Suprapubic skin (tissue), 4 donors: ENCODE results near the gene APLP2. TPM values are rescaled to one million over a fixed set of nuclear protein-coding genes. Genes with fewer than 3 reads are reported as not detected.

ENCODE experiments used
- DNase-seq, 2 donors: peaks; one replicate each; pipeline ENCODE4 v3.0.0-alpha.2; 2019; ENCODE audit warnings: low spot score in 2 of 2
- H3K27ac ChIP-seq: fragments of 200-600 bp; sonication (generic); one replicate; pipeline ENCODE4 v1.5.1; 2019
- H3K27me3 ChIP-seq: fragments of 200-600 bp; sonication (generic); one replicate; pipeline ENCODE4 v1.5.1; 2019
- H3K36me3 ChIP-seq: fragments of 200-600 bp; sonication (generic); one replicate; pipeline ENCODE4 v1.5.1; 2019
- H3K4me1 ChIP-seq: fragments of 200-600 bp; sonication (generic); one replicate; pipeline ENCODE4 v1.5.1; 2019
- H3K4me3 ChIP-seq: fragments of 200-600 bp; sonication (generic); one replicate; pipeline ENCODE4 v1.5.1; 2019; ENCODE audit warnings: mild to moderate bottlenecking
- H3K9me3 ChIP-seq: fragments of 200-600 bp; sonication (generic); one replicate; pipeline ENCODE4 v1.5.1; 2019
- CTCF ChIP-seq, 2 donors: fragments of 200-600 bp in 1 of 2; fragments of 450-650 bp in 1 of 2; sonication (generic) in 1 of 2; IDR thresholded peaks; one replicate each; pipeline ENCODE4 v1.5.1; 2016 to 2019; ENCODE audit warnings: antibody characterized with exemption in 2 of 2, mild to moderate bottlenecking in 1 of 2, moderate library complexity in 1 of 2
- EP300 ChIP-seq: sonication (generic); formaldehyde crosslinking; IDR thresholded peaks from one replicate; pipeline ENCODE4 v1.6.1; 2017; ENCODE audit warnings: antibody characterized with exemption
- POLR2A ChIP-seq, 2 donors: fragments of 450-650 bp; IDR thresholded peaks; one replicate each; pipeline ENCODE4 v1.6.1; 2017; ENCODE audit warnings: antibody characterized with exemption in 2 of 2, mild to moderate bottlenecking in 2 of 2, moderate library complexity in 2 of 2
- POLR2AphosphoS5 ChIP-seq, 3 donors: sonication (generic); formaldehyde crosslinking; IDR thresholded peaks; one replicate each; pipeline ENCODE4 v1.6.1; 2017; ENCODE audit warnings: antibody characterized with exemption in 3 of 3
- WGBS: methylation state at CpG from one replicate; pipeline ENCODE4 v1.1.5; 2018; 5-methylcytosine and 5-hydroxymethylcytosine counted together
- total RNA-seq, 4 donors: library from RNA; depleted of rRNA; stranded (reverse); fragments of >200 nt; gene quantifications; one replicate each; pipeline ENCODE4 v1.1.0, GENCODE V29; 2016

Gene APLP2
- total RNA-seq, 4 donors from 2014 or later, result 150 to 237 (median 174) TPM

- 87% methylated on average over 2 of the region's 2 CpGs for WGBS
- H3K27ac ChIP-seq, result no peak overlapping the region
- DNase-seq, result no peak
- H3K27me3 ChIP-seq, result no peaks in the 10 kb centered on the region
- TF ChIP-seq POLR2A (IDR thresholded peaks at IDR 0.05), result no peak
- TF ChIP-seq CTCF (IDR thresholded peaks at IDR 0.05), result no peak
- no peak for TF ChIP-seq POLR2AphosphoS5 (IDR thresholded peaks at IDR 0.05)
- no peak for TF ChIP-seq EP300
- H3K9me3 ChIP-seq, result no peaks in the 10 kb centered on the region
- H3K4me3 ChIP-seq, result no peak overlapping the region
- H3K4me1 ChIP-seq, result peaks cover 21% of the 10 kb centered on the region
- H3K36me3 ChIP-seq, result no peaks in the 10 kb centered on the region
These were observed 26.3 kb downstream of the APLP2 start for GRCh38 chr11:130096042-130096441.

GRCh38 chr11:130096823-130097222, 27.1 kb downstream of the APLP2 start:
- Histone ChIP-seq H3K4me1 (peaks cover 28% of the 10 kb centered on the region), H3K4me3 (no peak overlapping the region), H3K9me3 (no peaks in the 10 kb centered on the region), H3K27me3 (no peaks in the 10 kb centered on the region), H3K27ac (no peak overlapping the region), H3K36me3 (no peaks in the 10 kb centered on the region)
- no peak for DNase-seq
- no peak for TF ChIP-seq EP300
- 78% methylated on average over 2 of the region's 2 CpGs for WGBS

- TF ChIP-seq POLR2A (IDR thresholded peaks at IDR 0.05), result no peak
- no peak for TF ChIP-seq POLR2AphosphoS5 (IDR thresholded peaks at IDR 0.05)
- TF ChIP-seq CTCF (IDR thresholded peaks at IDR 0.05), result no peak
These were observed 27.6 kb downstream of the APLP2 start for GRCh38 chr11:130097285-130097684.

DNA sequence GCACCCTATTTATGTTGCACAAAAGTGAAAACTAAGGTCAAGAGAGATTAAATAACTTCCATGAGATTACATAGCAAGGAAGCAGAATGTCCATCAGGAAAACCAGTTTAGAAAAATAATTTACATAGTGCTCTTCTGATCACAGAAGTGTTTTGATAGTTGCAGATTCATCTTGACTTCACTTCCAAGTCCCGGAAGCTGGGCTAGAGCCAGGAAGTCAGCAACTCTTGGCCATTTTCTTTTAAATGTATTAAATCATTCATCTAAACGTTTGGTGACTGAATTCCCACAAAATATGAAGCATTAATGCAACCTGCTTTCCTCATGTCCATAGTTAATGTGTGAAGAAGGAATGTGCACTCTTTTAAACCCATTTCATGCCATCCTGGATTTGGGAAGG, 29.7 kb downstream of the APLP2 start:
- WGBS, result 29% methylated on average over 2 of the region's 2 CpGs
- no peaks in the 10 kb centered on the region for H3K9me3 ChIP-seq
- H3K4me3 ChIP-seq, result no peak overlapping the region
- TF ChIP-seq POLR2A (IDR thresholded peaks at IDR 0.05) (no peak), EP300 (no peak), POLR2AphosphoS5 (IDR thresholded peaks at IDR 0.05) (no peak), CTCF (IDR thresholded peaks at IDR 0.05) (no peak)
- no peak for DNase-seq
- H3K36me3 ChIP-seq, result no peaks in the 10 kb centered on the region
- no peaks in the 10 kb centered on the region for H3K27me3 ChIP-seq
- peaks cover 46% of the 10 kb centered on the region for H3K4me1 ChIP-seq
- no peak overlapping the region for H3K27ac ChIP-seq

More at GRCh38 chr11:130097285-130097684, 27.6 kb downstream of the APLP2 start:
- Histone ChIP-seq H3K27ac (no peak overlapping the region), H3K36me3 (no peaks in the 10 kb centered on the region), H3K27me3 (no peaks in the 10 kb centered on the region), H3K4me1 (peaks cover 32% of the 10 kb centered on the region), H3K4me3 (no peak overlapping the region), H3K9me3 (no peaks in the 10 kb centered on the region)
- DNase-seq, result no peak
- WGBS, result 93% methylated on average over 4 of the region's 4 CpGs

- Histone ChIP-seq H3K27me3 (no peaks in the 10 kb centered on the region), H3K9me3 (no peaks in the 10 kb centered on the region), H3K27ac (no peak overlapping the region), H3K4me3 (no peak overlapping the region), H3K4me1 (peaks cover 40% of the 10 kb centered on the region), H3K36me3 (no peaks in the 10 kb centered on the region)
- no peak for TF ChIP-seq EP300
- no peak for TF ChIP-seq POLR2AphosphoS5 (IDR thresholded peaks at IDR 0.05)
- no peak for TF ChIP-seq POLR2A (IDR thresholded peaks at IDR 0.05)
- no peak for TF ChIP-seq CTCF (IDR thresholded peaks at IDR 0.05)
- DNase-seq, result no peak
- 72% methylated on average over 5 of the region's 5 CpGs for WGBS
These were observed 30.8 kb downstream of the APLP2 start for GRCh38 chr11:130100381-130101095.

GRCh38 chr11:130101661-130102060, 32.0 kb downstream of the APLP2 start:
- Histone ChIP-seq H3K9me3 (no peaks in the 10 kb centered on the region), H3K4me1 (peaks cover 32% of the 10 kb centered on the region), H3K36me3 (no peaks in the 10 kb centered on the region), H3K4me3 (no peak overlapping the region), H3K27ac (no peak overlapping the region), H3K27me3 (no peaks in the 10 kb centered on the region)
- no peak for DNase-seq
- TF ChIP-seq CTCF (IDR thresholded peaks at IDR 0.05) (no peak), POLR2AphosphoS5 (IDR thresholded peaks at IDR 0.05) (no peak), EP300 (no peak), POLR2A (IDR thresholded peaks at IDR 0.05) (no peak)
- 50% methylated on average over 5 of the region's 5 CpGs for WGBS
